Fibroblast of the aortic adventitia (primary cell): ENCODE results near the gene CFL2. TPM values are rescaled to one million over a fixed set of nuclear protein-coding genes. Genes with fewer than 3 reads are reported as not detected.
A peak's percentile ranks its signal among the peaks of the same experiment; 100 is the strongest.

Source experiments
- DNase-seq: peaks from one replicate; pipeline ENCODE4 v3.0.0-alpha.2; 2010; ENCODE audit warnings: low read depth
- H3K4me3 ChIP-seq: 2 replicates; pipeline ENCODE4 v1.5.1; 2011; ENCODE audit warnings: low read depth, mild to moderate bottlenecking, control low read depth, low read length, moderate library complexity
- CTCF ChIP-seq: IDR thresholded peaks from 2 replicates; pipeline ENCODE4 v1.5.1; 2011; ENCODE audit warnings: mild to moderate bottlenecking, low read length, control low read depth, inconsistent platforms; ENCODE audit not compliant: insufficient read depth
- total RNA-seq: library from RNA; depleted of rRNA; stranded (reverse); fragments of >200 nt; gene quantifications from 2 replicates; pipeline ENCODE4 v1.2.3, GENCODE V29; 2012; ENCODE audit warnings: low replicate concordance

CFL2 gene
- total RNA-seq, 1 donor = 107 TPM

- TF ChIP-seq CTCF = no peak
- DNase-seq = no peak
- no peak overlapping the region for H3K4me3 ChIP-seq
Measured at GRCh38 chr14:34688470-34689206, 25.8 kb downstream of the CFL2 start.

GRCh38 chr14:34685819-34686428, 28.5 kb downstream of the CFL2 start:
- no peak for DNase-seq
- no peak for TF ChIP-seq CTCF
- H3K4me3 ChIP-seq = no peak overlapping the region

GRCh38 chr14:34684578-34684977, 29.8 kb downstream of the CFL2 start:
- TF ChIP-seq CTCF = no peak
- no peak overlapping the region for H3K4me3 ChIP-seq
- DNase-seq = peak; percentile 43

GRCh38 chr14:34682787-34683321, 31.5 kb downstream of the CFL2 start:
- no peak for TF ChIP-seq CTCF
- no peak overlapping the region for H3K4me3 ChIP-seq
- peak; percentile 15 for DNase-seq

- H3K4me3 ChIP-seq = no peak overlapping the region
- TF ChIP-seq CTCF = no peak
- no peak for DNase-seq
Measured at GRCh38 chr14:34680806-34681479, 33.5 kb downstream of the CFL2 start.

GRCh38 chr14:34678735-34679134, 35.7 kb downstream of the CFL2 start:
- DNase-seq = no peak
- H3K4me3 ChIP-seq = no peak overlapping the region
- no peak for TF ChIP-seq CTCF
